ENCODE data around the gene PLK3. TPM values are rescaled to one million over a fixed set of nuclear protein-coding genes. Genes with fewer than 3 reads are reported as not detected.

PLK3 gene
- total and polyA plus RNA-seq, 9 of the 15 experiments (the other 6 are each of a cell fraction or from before 2014, with no cell fraction given) = 0.52 to 22.7 (median 11.0) TPM

- TF ChIP-seq AFF1 (IDR thresholded peaks at IDR 0.05; ENCODE audit: low read depth in 1 of 2, partially characterized antibody in 2 of 2) = peak; percentile 73 to 91
- TF ChIP-seq SMAD4 (CRISPR knock-in tag; conservative IDR thresholded peaks at IDR 0.05) = peak; percentile 97
- no peak for TF ChIP-seq SIN3B (IDR thresholded peaks at IDR 0.05; ENCODE audit: low read depth)
- peak; percentile 38; the same call in 1 of the 2 replicates for TF ChIP-seq MAFK (IDR thresholded peaks at IDR 0.05; ENCODE audit: low read length)
- TF ChIP-seq ZNF384 (IDR thresholded peaks at IDR 0.05; ENCODE audit: low read depth, low read length) = no peak
- TF ChIP-seq ZBTB8A (IDR thresholded peaks at IDR 0.05; ENCODE audit: partially characterized antibody) = no peak
- peak; percentile 88 for TF ChIP-seq MTA3 (IDR thresholded peaks at IDR 0.05; ENCODE audit: borderline replicate concordance)
- TF ChIP-seq NCOA2 (IDR thresholded peaks at IDR 0.05; ENCODE audit: partially characterized antibody in 2 of 2) = no peak
- TF ChIP-seq ZNF407 (IDR thresholded peaks at IDR 0.05; ENCODE audit: low read depth) = no peak
- peak; percentile 22; the same call in 1 of the 2 replicates for TF ChIP-seq ARID3B (CRISPR knock-in tag; IDR thresholded peaks at IDR 0.05; ENCODE audit: borderline replicate concordance)
- TF ChIP-seq SRSF3 (IDR thresholded peaks at IDR 0.05; ENCODE audit: insufficient read depth, low read length) = 0 out of 2 replicates have a peak, but pooled peaks have one; percentile 10
- peak; percentile 30; the same call in 1 of the 2 replicates for TF ChIP-seq SMARCA5 (IDR thresholded peaks at IDR 0.05)
Observed at GRCh38 chr1:44807364-44808062, 7.3 kb downstream of the PLK3 start (continued).
